Calu3 (cell line): Measurements from ENCODE around the gene NWD2. TPM values are rescaled to one million over a fixed set of nuclear protein-coding genes. Genes with fewer than 3 reads are reported as not detected.

ENCODE experiments used
- microRNA-seq: library from miRNA; unstranded; fragments of <30 nt; microRNA quantifications from one replicate; pipeline ENCODE4 v1.2.0, GENCODE V29; 2022
- total RNA-seq: library from RNA; stranded (reverse); gene quantifications from 2 replicates; pipeline ENCODE4 v1.2.3, GENCODE V29; 2022

NWD2 gene
- total RNA-seq, 1 experiment from 2014 or later: 1.4 TPM

Small RNA genes within 50 kb of the gene (microRNA-seq; reads per million reads assigned to microRNA genes)
- gene MIR4801: not detected
